SK-N-SH (cell line): ENCODE data around the gene FAF2. TPM values are rescaled to one million over a fixed set of nuclear protein-coding genes. Genes with fewer than 3 reads are reported as not detected.
A peak's percentile ranks its signal among the peaks of the same experiment; 100 is the strongest.

Source experiments
- CTCF ChIA-PET: fragments of 300-600, 350-600 bp; formaldehyde crosslinking; extraction: SDS; loops from one replicate; lab custom pipeline; 2021; lab: Yijun Ruan, JAX
- POLR2A ChIA-PET: fragments of 350-600 bp; sonication (Branson Sonifier 250); formaldehyde crosslinking; extraction: SDS; loops from one replicate; lab custom pipeline; 2020; ENCODE audit warnings: antibody characterized with exemption, inconsistent platforms; lab: Yijun Ruan, JAX
- DNase-seq: peaks from one replicate; pipeline ENCODE4 v3.0.0; 2012
- H2AFZ ChIP-seq: fragments of 200-600 bp; sonication (generic); 2 replicates; pipeline ENCODE4 v1.8.1; 2016; ENCODE audit warnings: antibody characterized with exemption, mild to moderate bottlenecking, low read depth
- H3F3A ChIP-seq: fragments of 200-600 bp; sonication (generic); replicated peaks from 2 replicates; pipeline ENCODE3; 2016; ENCODE audit warnings: antibody characterized with exemption, mild to moderate bottlenecking; ENCODE audit not compliant: insufficient read depth
- H3K27ac ChIP-seq, 2 experiments: fragments of 200-500 bp in 1 of 2; fragments of 200-600 bp in 1 of 2; sonication (Bioruptor generic) in 1 of 2; sonication (generic), shearing (Covaris generic) in 1 of 2; 2 replicates each; pipeline versions ENCODE4 v1.5.1 to v1.6.1; 2014 to 2016; ENCODE audit warnings: low read depth in 2 of 2, inconsistent platforms in 1 of 2, low read length in 1 of 2, mild to moderate bottlenecking in 1 of 2, mixed read lengths in 1 of 2
- H3K27me3 ChIP-seq: fragments of 200-600 bp; sonication (generic), shearing (Covaris generic); 2 replicates; pipeline ENCODE4 v1.6.1; 2016; ENCODE audit warnings: mixed run types; ENCODE audit not compliant: insufficient read depth
- H3K36me3 ChIP-seq, 2 experiments: fragments of 200-500 bp in 1 of 2; fragments of 200-600 bp in 1 of 2; sonication (Bioruptor generic) in 1 of 2; sonication (generic) in 1 of 2; replicated peaks in 1 of 2; 2 replicates each; pipeline versions ENCODE3 to v1.5.1; 2014 to 2016; ENCODE audit warnings: low read length in 1 of 2, mild to moderate bottlenecking in 1 of 2; ENCODE audit not compliant: insufficient read depth in 2 of 2, control insufficient read depth in 1 of 2
- H3K4me1 ChIP-seq, 2 experiments: fragments of 200-500 bp in 1 of 2; fragments of 200-600 bp in 1 of 2; sonication (Bioruptor generic) in 1 of 2; sonication (generic), shearing (Covaris generic) in 1 of 2; 2 replicates each; pipeline versions ENCODE4 v1.5.1 to v1.6.1; 2014 to 2016; ENCODE audit warnings: low read depth in 1 of 2, low read length in 1 of 2, mixed run types in 1 of 2; ENCODE audit not compliant: insufficient read depth in 2 of 2, control insufficient read depth in 1 of 2
- H3K4me2 ChIP-seq: fragments of 200-600 bp; sonication (generic), shearing (Covaris generic); 2 replicates; pipeline ENCODE4 v1.6.1; 2017; ENCODE audit warnings: mixed run types
- H3K4me3 ChIP-seq, 2 experiments: fragments of 200-500 bp in 1 of 2; fragments of 200-600 bp in 1 of 2; sonication (Bioruptor generic) in 1 of 2; sonication (generic), shearing (Covaris generic) in 1 of 2; 2 replicates each; pipeline versions ENCODE4 v1.5.1 to v1.8.1; 2014 to 2016; ENCODE audit warnings: low read depth in 2 of 2, inconsistent platforms in 1 of 2, low read length in 1 of 2, mild to moderate bottlenecking in 1 of 2, mixed read lengths in 1 of 2, moderate library complexity in 1 of 2
- H3K79me2 ChIP-seq: fragments of 200-600 bp; sonication (generic); 2 replicates; pipeline ENCODE4 v1.8.1; 2017; ENCODE audit warnings: mild to moderate bottlenecking; ENCODE audit not compliant: insufficient read depth
- H3K9ac ChIP-seq: fragments of 200-600 bp; sonication (generic); 2 replicates; pipeline ENCODE4 v1.6.1; 2017; ENCODE audit warnings: mixed run types
- H3K9me2 ChIP-seq: fragments of 200-600 bp; sonication (generic); 2 replicates; pipeline ENCODE4 v1.6.1; 2017; ENCODE audit warnings: mixed run types
- H3K9me3 ChIP-seq: fragments of 200-600 bp; sonication (generic); 2 replicates; pipeline ENCODE4 v1.6.1; 2017; ENCODE audit warnings: mixed run types, mild to moderate bottlenecking, moderate library complexity
- H4K20me1 ChIP-seq: fragments of 200-600 bp; sonication (generic); 2 replicates; pipeline ENCODE4 v1.6.1; 2017; ENCODE audit warnings: mild to moderate bottlenecking, mixed run types; ENCODE audit not compliant: insufficient read depth
- EP300 ChIP-seq, 2 experiments: IDR thresholded peaks; 2 replicates each; pipeline versions ENCODE4 v1.4.0 to v1.6.1; 2012; ENCODE audit warnings: borderline replicate concordance in 1 of 2, low read depth in 1 of 2, low read length in 1 of 2
- FOXM1 ChIP-seq: IDR thresholded peaks from 2 replicates; pipeline ENCODE4 v1.4.0; 2012; ENCODE audit warnings: low read depth, mild to moderate bottlenecking
- GABPA ChIP-seq: IDR thresholded peaks from 2 replicates; pipeline ENCODE4 v1.4.0; 2012; ENCODE audit warnings: low read depth, mild to moderate bottlenecking
- MEF2A ChIP-seq: IDR thresholded peaks from 2 replicates; pipeline ENCODE4 v1.4.0; 2012; ENCODE audit warnings: low read depth, borderline replicate concordance
- MXI1 ChIP-seq: IDR thresholded peaks from 2 replicates; pipeline ENCODE4 v1.6.1; 2012; ENCODE audit warnings: mild to moderate bottlenecking, low read depth, low read length, improper control_type of control experiment
- NFIC ChIP-seq: IDR thresholded peaks from 2 replicates; pipeline ENCODE4 v1.4.0; 2012; ENCODE audit warnings: borderline replicate concordance
- POLR2AphosphoS5 ChIP-seq: IDR thresholded peaks from 2 replicates; pipeline ENCODE4 v1.6.1; 2012; ENCODE audit warnings: low read depth, low read length
- RXRA ChIP-seq: IDR thresholded peaks from 2 replicates; pipeline ENCODE4 v1.4.0; 2012; ENCODE audit warnings: low read depth, mild to moderate bottlenecking, borderline replicate concordance
- SMC3 ChIP-seq: IDR thresholded peaks from 2 replicates; pipeline ENCODE4 v1.6.1; 2012; ENCODE audit warnings: low read depth, low read length, improper control_type of control experiment
- WGBS: methylation state at CpG from one replicate; pipeline ENCODE4 v1.1.6; 2017; ENCODE audit warnings: low lambda C conversion rate; 5-methylcytosine and 5-hydroxymethylcytosine counted together
- polyA plus RNA-seq, 3 experiments: library from polyadenylated mRNA; depleted of rRNA; stranded (reverse); fragments of >200 nt; gene quantifications; 2 replicates each; pipeline ENCODE4 v1.2.3, GENCODE V29; 2012
- TF ChIP-seq, protein P1 (sequence below): fragments of 150-350 bp; IDR thresholded peaks from 2 replicates; pipeline ENCODE4 v1.6.1; 2017; ENCODE audit warnings: antibody characterized with exemption, low read length, low read depth, borderline replicate concordance
- TF ChIP-seq, protein P2 (sequence below): IDR thresholded peaks from 2 replicates; pipeline ENCODE4 v1.4.0; 2012; ENCODE audit warnings: low read depth, borderline replicate concordance
- TF ChIP-seq, protein P3 (sequence below): IDR thresholded peaks from 2 replicates; pipeline ENCODE4; 2012
- TF ChIP-seq, protein P4 (sequence below): IDR thresholded peaks from 2 replicates; pipeline ENCODE4 v1.4.0; 2012; ENCODE audit warnings: low read depth

FAF2 gene
- polyA plus RNA-seq, 1 of the 3 experiments (the other 2 are of a cell fraction): 25.5 TPM

DNA sequence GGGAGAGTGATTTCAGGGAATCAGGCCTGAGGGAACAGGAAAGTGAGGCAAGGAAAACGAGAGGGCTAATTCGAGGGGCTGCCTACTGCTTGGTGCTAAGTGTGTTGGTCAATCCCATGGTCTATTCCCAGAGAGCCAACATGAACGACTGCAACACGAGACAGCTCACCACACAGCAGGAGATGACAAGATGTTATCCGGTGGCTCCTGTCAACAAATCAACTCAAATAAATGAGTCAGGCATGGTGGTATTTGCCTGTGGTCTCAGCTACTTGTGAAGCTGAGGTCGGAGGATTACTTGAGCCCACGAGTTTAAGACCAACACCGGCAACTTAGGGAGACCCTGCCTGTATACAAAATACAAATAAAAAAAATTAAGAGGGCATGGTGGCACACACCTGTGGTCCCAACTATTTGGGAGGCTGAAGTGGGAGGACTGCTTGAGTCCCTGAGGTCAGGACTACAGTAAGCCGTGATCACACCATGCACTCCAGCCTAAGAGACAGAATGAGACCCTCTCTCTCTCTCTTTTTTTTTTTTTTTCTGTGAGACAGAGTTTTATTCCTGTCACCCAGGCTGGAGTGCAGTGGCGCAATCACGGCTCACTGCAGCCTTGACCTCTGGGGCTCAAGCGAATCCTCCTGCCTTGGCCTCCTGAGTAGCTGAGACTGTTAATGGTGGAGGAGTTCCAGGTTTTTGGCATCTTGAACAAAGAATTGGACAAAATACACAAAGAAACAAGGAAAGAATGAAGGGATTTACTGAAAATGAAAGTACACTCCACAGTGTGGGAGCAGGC, 9.0 kb upstream of the FAF2 start (continued):
- TF ChIP-seq, protein P1, sequence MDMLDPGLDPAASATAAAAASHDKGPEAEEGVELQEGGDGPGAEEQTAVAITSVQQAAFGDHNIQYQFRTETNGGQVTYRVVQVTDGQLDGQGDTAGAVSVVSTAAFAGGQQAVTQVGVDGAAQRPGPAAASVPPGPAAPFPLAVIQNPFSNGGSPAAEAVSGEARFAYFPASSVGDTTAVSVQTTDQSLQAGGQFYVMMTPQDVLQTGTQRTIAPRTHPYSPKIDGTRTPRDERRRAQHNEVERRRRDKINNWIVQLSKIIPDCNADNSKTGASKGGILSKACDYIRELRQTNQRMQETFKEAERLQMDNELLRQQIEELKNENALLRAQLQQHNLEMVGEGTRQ: no peak
- TF ChIP-seq NFIC (no peak), RXRA (no peak), POLR2AphosphoS5 (0 out of 2 replicates have a peak, but pooled peaks have one; percentile 29), GABPA (no peak), FOXM1 (no peak)
- TF ChIP-seq, protein P2, sequence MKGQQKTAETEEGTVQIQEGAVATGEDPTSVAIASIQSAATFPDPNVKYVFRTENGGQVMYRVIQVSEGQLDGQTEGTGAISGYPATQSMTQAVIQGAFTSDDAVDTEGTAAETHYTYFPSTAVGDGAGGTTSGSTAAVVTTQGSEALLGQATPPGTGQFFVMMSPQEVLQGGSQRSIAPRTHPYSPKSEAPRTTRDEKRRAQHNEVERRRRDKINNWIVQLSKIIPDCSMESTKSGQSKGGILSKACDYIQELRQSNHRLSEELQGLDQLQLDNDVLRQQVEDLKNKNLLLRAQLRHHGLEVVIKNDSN: no peak
- TF ChIP-seq, protein P3, sequence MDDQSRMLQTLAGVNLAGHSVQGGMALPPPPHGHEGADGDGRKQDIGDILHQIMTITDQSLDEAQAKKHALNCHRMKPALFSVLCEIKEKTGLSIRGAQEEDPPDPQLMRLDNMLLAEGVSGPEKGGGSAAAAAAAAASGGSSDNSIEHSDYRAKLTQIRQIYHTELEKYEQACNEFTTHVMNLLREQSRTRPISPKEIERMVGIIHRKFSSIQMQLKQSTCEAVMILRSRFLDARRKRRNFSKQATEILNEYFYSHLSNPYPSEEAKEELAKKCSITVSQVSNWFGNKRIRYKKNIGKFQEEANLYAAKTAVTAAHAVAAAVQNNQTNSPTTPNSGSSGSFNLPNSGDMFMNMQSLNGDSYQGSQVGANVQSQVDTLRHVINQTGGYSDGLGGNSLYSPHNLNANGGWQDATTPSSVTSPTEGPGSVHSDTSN: peak; percentile 87
- TF ChIP-seq, protein P4, sequence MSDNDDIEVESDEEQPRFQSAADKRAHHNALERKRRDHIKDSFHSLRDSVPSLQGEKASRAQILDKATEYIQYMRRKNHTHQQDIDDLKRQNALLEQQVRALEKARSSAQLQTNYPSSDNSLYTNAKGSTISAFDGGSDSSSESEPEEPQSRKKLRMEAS: no peak

DNA sequence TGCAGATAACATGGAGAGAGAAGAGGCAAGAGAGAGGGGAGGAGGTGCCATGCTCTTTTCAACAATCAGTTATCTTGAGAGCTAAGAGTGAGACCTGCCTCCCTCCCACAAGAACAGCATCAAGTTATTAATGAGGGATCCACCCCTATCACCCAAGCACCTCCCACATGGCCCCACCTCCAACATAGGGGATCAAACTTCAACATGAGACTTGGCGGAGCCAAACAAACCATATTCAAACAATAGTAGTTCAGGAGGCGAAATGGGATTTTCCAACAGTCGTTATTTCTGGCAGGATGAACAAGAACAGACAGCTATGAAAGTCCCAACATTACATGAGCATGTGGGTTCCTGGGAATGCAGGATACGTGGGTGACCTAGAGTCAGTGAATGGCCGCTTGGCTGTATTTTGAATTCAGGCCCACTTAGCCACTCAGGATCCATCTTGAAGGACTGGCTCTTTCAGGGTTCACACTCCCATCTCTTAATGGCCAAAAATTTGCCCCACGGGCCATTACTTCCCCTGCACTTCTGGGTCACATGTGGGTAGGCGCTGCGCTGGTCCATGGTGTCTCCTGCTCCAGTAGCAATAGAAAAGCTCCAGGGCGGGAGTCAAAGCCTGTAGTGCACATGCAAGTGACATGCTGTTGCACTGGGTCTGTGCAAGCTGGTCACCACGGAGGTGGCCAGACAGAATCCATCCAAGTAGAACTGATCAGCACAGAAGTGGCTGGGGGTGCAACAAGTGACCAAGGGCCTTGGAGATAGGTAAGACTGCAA, 7.1 kb upstream of the FAF2 start:
- TF ChIP-seq SMC3 (no peak), MEF2A (no peak), NFIC (no peak), EP300 (IDR thresholded peaks at IDR 0.05; ENCODE audit: borderline replicate concordance in 1 of 2, low read depth in 1 of 2, low read length in 1 of 2) (no peak), MXI1 (no peak)
- no peaks in the 10 kb centered on the region for H3K36me3 ChIP-seq
- 83% methylated on average over 7 of the region's 10 CpGs for WGBS
- no peaks in the 10 kb centered on the region for H3K9me2 ChIP-seq
- peaks cover 13% of the 10 kb centered on the region for H3F3A ChIP-seq
- no peak overlapping the region for H2AFZ ChIP-seq
- no peak for DNase-seq
- H3K27me3 ChIP-seq: no peaks in the 10 kb centered on the region
- no peaks in the 10 kb centered on the region for H3K79me2 ChIP-seq
- no peak overlapping the region for H3K27ac ChIP-seq
- no peaks in the 10 kb centered on the region for H3K4me1 ChIP-seq
- ChIA-PET CTCF (interaction anchor here (0.8 to 1.9 kb wide), 2 partner anchors 24 to 53 kb away, joined by 3 to 5 read pairs; partner anchors contain the start of genes CLTB, HIGD2A and NOP16), POLR2A (no interaction called here)
- H4K20me1 ChIP-seq: no peaks in the 10 kb centered on the region
- no peak overlapping the region for H3K9ac ChIP-seq
- H3K4me3 ChIP-seq: no peak overlapping the region
- H3K4me2 ChIP-seq: no peak overlapping the region
- no peaks in the 10 kb centered on the region for H3K9me3 ChIP-seq
